GM18868 (cell line): Measurements from ENCODE around the gene SGK1.
"Not testable (repeated sequence)": the region's sequence is repeated elsewhere in the genome, so short reads cannot be mapped to it uniquely, and the experiment has no call there.

ENCODE experiments used
- ATAC-seq: cut with Tn5 transposase; IDR thresholded peaks from one replicate; pipeline ENCODE4 v1.9.1; 2021; ENCODE audit warnings: mild to moderate bottlenecking, moderate library complexity; ENCODE audit not compliant: unreplicated experiment

SGK1 gene

GRCh38 chr6:134256862-134257261, 61.0 kb downstream of the SGK1 start:
- ATAC-seq = no peak

GRCh38 chr6:134255280-134255679, 62.6 kb downstream of the SGK1 start:
- not testable (repeated sequence) for ATAC-seq

- no peak for ATAC-seq
Observed at GRCh38 chr6:134254118-134254517, 63.8 kb downstream of the SGK1 start.

- no peak for ATAC-seq
Observed at GRCh38 chr6:134253681-134254080, 64.2 kb downstream of the SGK1 start.

- no peak for ATAC-seq
Observed at GRCh38 chr6:134251320-134251719, 66.6 kb downstream of the SGK1 start.

- ATAC-seq = no peak
Observed at GRCh38 chr6:134250776-134251175, 67.1 kb downstream of the SGK1 start.

GRCh38 chr6:134249759-134250602, 67.9 kb downstream of the SGK1 start:
- no peak for ATAC-seq

- ATAC-seq = no peak
Observed at GRCh38 chr6:134249239-134249758, 68.6 kb downstream of the SGK1 start.

GRCh38 chr6:134247844-134248580, 69.9 kb downstream of the SGK1 start:
- ATAC-seq = no peak

GRCh38 chr6:134247231-134247833, 70.6 kb downstream of the SGK1 start:
- ATAC-seq = peak; percentile 92

GRCh38 chr6:134245706-134246105, 72.2 kb downstream of the SGK1 start:
- ATAC-seq = no peak

- ATAC-seq = no peak
Observed at GRCh38 chr6:134245041-134245440, 72.9 kb downstream of the SGK1 start.

GRCh38 chr6:134240665-134241431, 77.1 kb downstream of the SGK1 start:
- peak; percentile 34 for ATAC-seq

- no peak for ATAC-seq
Observed at GRCh38 chr6:134238960-134239795, 78.7 kb downstream of the SGK1 start.

- no peak for ATAC-seq
Observed at GRCh38 chr6:134238006-134238405, 79.9 kb downstream of the SGK1 start.

GRCh38 chr6:134235937-134236751, 81.8 kb downstream of the SGK1 start:
- peak; percentile 94 for ATAC-seq

GRCh38 chr6:134235334-134235733, 82.6 kb downstream of the SGK1 start:
- ATAC-seq = not testable (repeated sequence)

GRCh38 chr6:134233180-134233955, 84.5 kb downstream of the SGK1 start:
- no peak for ATAC-seq
